K562 (cell line): Measurements from ENCODE around the gene KMT2E. TPM values are rescaled to one million over a fixed set of nuclear protein-coding genes. Genes with fewer than 3 reads are reported as not detected.

Source experiments
- ATAC-seq: fragments of 200-7000 bp; cut with Tn5 transposase; 3 replicates; pipeline ENCODE4 v1.9.1; 2020; ENCODE audit warnings: moderate library complexity
- BruUV-seq: library from RNA; stranded (reverse); fragments of 400-500 nt; replicated peaks from 2 replicates; lab custom pipeline; 2021; lab: Mats Ljungman, UMichigan
- CTCF ChIA-PET: fragments of 300-600 bp; formaldehyde crosslinking; extraction: SDS; loops from one replicate; lab custom pipeline; 2021; ENCODE audit warnings: low intra/inter-chr PET ratio; lab: Yijun Ruan, JAX
- POLR2A ChIA-PET: fragments of 300-600, 350-650 bp; sonication (Branson Sonifier 250); formaldehyde crosslinking; extraction: SDS; loops from one replicate; lab custom pipeline; 2021; ENCODE audit warnings: antibody characterized with exemption, inconsistent platforms; lab: Yijun Ruan, JAX
- DNase-seq, 4 experiments: peaks; one replicate each; pipeline versions ENCODE4 v3.0.0 to v3.0.0-alpha.2; 2011 to 2018; ENCODE audit warnings: low spot score in 3 of 4, mixed read lengths in 3 of 4; ENCODE audit errors: extremely low read depth in 1 of 4
- FAIRE-seq: peaks from 2 replicates; lab custom pipeline; 2011; peaks lifted over from hg19 to GRCh38; lab: Jason Lieb, UNC
- H2AFZ ChIP-seq: 2 replicates; pipeline ENCODE4 v1.6.0; 2011; ENCODE audit warnings: low read depth, low read length, control low read depth, inconsistent platforms
- H3K27ac ChIP-seq: fragments of 200-600 bp; 3 replicates; pipeline ENCODE4 v1.8.0; 2011; ENCODE audit warnings: low read depth, mild to moderate bottlenecking, control low read depth, inconsistent platforms, low read length, moderate library complexity, mixed read lengths; ENCODE audit errors: extremely low read depth
- H3K27me3 ChIP-seq, 2 experiments: fragments of 300-600 bp in 1 of 2; 2 replicates in 1 of 2; 3 replicates in 1 of 2; pipeline versions ENCODE4 v1.6.0 to v1.8.0; 2011; ENCODE audit warnings: inconsistent platforms in 2 of 2, low read length in 2 of 2, mild to moderate bottlenecking in 1 of 2, mixed read lengths in 1 of 2, moderate library complexity in 1 of 2; ENCODE audit not compliant: control insufficient read depth in 2 of 2, insufficient read depth in 2 of 2
- H3K36me3 ChIP-seq: fragments of 300-600 bp; 3 replicates; pipeline ENCODE4 v1.8.0; 2011; ENCODE audit warnings: mild to moderate bottlenecking, low read length, inconsistent platforms; ENCODE audit not compliant: control insufficient read depth, insufficient read depth
- H3K4me1 ChIP-seq, 2 experiments: fragments of 200-600 bp in 1 of 2; replicated peaks in 1 of 2; 2 replicates in 1 of 2; 3 replicates in 1 of 2; pipeline versions ENCODE4 v1.5.1 to v1.8.0; 2011; ENCODE audit warnings: inconsistent platforms in 2 of 2, low read length in 2 of 2, mild to moderate bottlenecking in 1 of 2, mixed read lengths in 1 of 2, moderate library complexity in 1 of 2; ENCODE audit not compliant: control insufficient read depth in 2 of 2, insufficient read depth in 2 of 2
- H3K4me2 ChIP-seq: 2 replicates; pipeline ENCODE4 v1.6.1; 2011; ENCODE audit warnings: low read length, control low read depth, inconsistent platforms, mixed read lengths; ENCODE audit not compliant: insufficient read depth
- H3K4me3 ChIP-seq: fragments of 200-600 bp; sonication (generic), shearing (Covaris generic); 2 replicates; pipeline ENCODE4 v1.5.1; 2016; ENCODE audit warnings: control low read depth, inconsistent platforms
- H3K79me2 ChIP-seq: fragments of 200-600 bp; 3 replicates; pipeline ENCODE4 v1.8.0; 2011; ENCODE audit warnings: low read length, inconsistent platforms; ENCODE audit not compliant: control insufficient read depth, insufficient read depth
- H3K9ac ChIP-seq, 2 experiments: 2 replicates each; pipeline versions ENCODE4 v1.6.0 to v1.6.1; 2011; ENCODE audit warnings: low read depth in 2 of 2, low read length in 2 of 2, control low read depth in 1 of 2, inconsistent platforms in 1 of 2, mild to moderate bottlenecking in 1 of 2, mixed read lengths in 1 of 2; ENCODE audit not compliant: insufficient read depth in 1 of 2
- H3K9me1 ChIP-seq: one replicate; pipeline ENCODE4 v1.6.0; 2011; ENCODE audit warnings: inconsistent platforms, mild to moderate bottlenecking, low read length, moderate library complexity; ENCODE audit not compliant: control insufficient read depth, insufficient read depth
- H3K9me3 ChIP-seq: replicated peaks from 2 replicates; pipeline ENCODE4 v1.5.1; 2011; ENCODE audit warnings: low read depth, low read length, inconsistent platforms; ENCODE audit not compliant: control insufficient read depth, insufficient read depth
- H4K20me1 ChIP-seq: replicated peaks from 2 replicates; pipeline ENCODE4 v1.6.1; 2011; ENCODE audit warnings: low read length, inconsistent platforms, mixed read lengths; ENCODE audit not compliant: control insufficient read depth, insufficient read depth
- ARID3B ChIP-seq: fragments of 250-450 bp; sonication (Bioruptor Pico); IDR thresholded peaks from 2 replicates; pipeline ENCODE4 v1.4.0; 2020; ENCODE audit warnings: borderline replicate concordance
- FOXA1 ChIP-seq: fragments of 450-650 bp; IDR thresholded peaks from 2 replicates; pipeline ENCODE4 v1.6.1; 2016; ENCODE audit warnings: mild to moderate bottlenecking, borderline replicate concordance
- MIER1 ChIP-seq: fragments of 450-650 bp; IDR thresholded peaks from 2 replicates; pipeline ENCODE4 v1.6.1; 2016; ENCODE audit warnings: antibody characterized with exemption, mild to moderate bottlenecking, low read depth
- RBM25 ChIP-seq: fragments of 200-400 bp; formaldehyde crosslinking; IDR thresholded peaks from 2 replicates; pipeline ENCODE4 v1.6.1; 2018; ENCODE audit warnings: low read length, low read depth, moderate library complexity; ENCODE audit not compliant: severe bottlenecking
- SOX6 ChIP-seq: fragments of 450-650 bp; IDR thresholded peaks from 2 replicates; pipeline ENCODE4 v1.6.1; 2014; ENCODE audit warnings: mild to moderate bottlenecking
- ZNF121 ChIP-seq: sonication (generic); formaldehyde crosslinking; conservative IDR thresholded peaks from 2 replicates; pipeline ENCODE4 v1.8.0; 2022; ENCODE audit warnings: missing genetic modification reagents
- ZNF143 ChIP-seq: sonication (generic); formaldehyde crosslinking; IDR thresholded peaks from 2 replicates; pipeline ENCODE4 v1.9.0; 2022; ENCODE audit warnings: mild to moderate bottlenecking, missing genetic modification reagents
- ZNF274 ChIP-seq: IDR thresholded peaks from 2 replicates; pipeline ENCODE4 v1.6.1; 2011; ENCODE audit warnings: low read depth, mild to moderate bottlenecking, low read length, moderate library complexity, borderline replicate concordance
- ZNF395 ChIP-seq: fragments of 200-800 bp; sonication (Bioruptor generic); IDR thresholded peaks from 2 replicates; pipeline ENCODE4 v1.6.1; 2017; ENCODE audit warnings: missing genetic modification characterization, missing compliant biosample characterization
- WGBS: fragments of 100-300 bp; shearing (Covaris generic); methylation state at CpG from one replicate; pipeline ENCODE4 v1.1.6; 2016; ENCODE audit warnings: low coverage, mixed read lengths; ENCODE audit not compliant: insufficient coverage; ENCODE audit errors: missing lambda C conversion rate; 5-methylcytosine and 5-hydroxymethylcytosine counted together
- in situ Hi-C: fragments of 300-500 bp; cut with MboI; formaldehyde crosslinking; loops from 4 replicates; pipeline ENCODE4 v1.15.0; 2018; ENCODE audit warnings: inconsistent platforms, mixed read lengths
- intact Hi-C: fragments of 100-400 bp; cut with micrococcal nuclease; formaldehyde crosslinking; loops from 2 replicates; pipeline ENCODE4 v1.14.2; 2022
- polyA plus RNA-seq, 8 experiments: library from polyadenylated mRNA; depleted of rRNA in 4 of 8; stranded (reverse) in 5 of 8; unstranded in 3 of 8; fragments of >200 nt; fragmentation: Nextera tagmentation in 2 of 8; fragmentation: Illumina TruSeq in 1 of 8; extraction: Ambion mirVana in 2 of 8; extraction: Trizol in 1 of 8; gene quantifications; 2 replicates each; pipeline versions ENCODE4 v1.2.1 to v1.2.3, GENCODE V29; 2011 to 2014; ENCODE audit warnings: inconsistent platforms in 1 of 8, missing spikeins in 1 of 8
- total RNA-seq, 7 experiments: library from RNA; depleted of rRNA in 6 of 7; stranded (reverse); fragments of >200 nt in 6 of 7; fragmentation: Illumina TruSeq in 2 of 7; extraction: Trizol in 2 of 7; gene quantifications; 2 replicates each; pipeline versions ENCODE4 v1.2.1 to v1.2.3, GENCODE V29; 2011 to 2021; ENCODE audit warnings: low replicate concordance in 1 of 7

Gene KMT2E
- total and polyA plus RNA-seq, 9 of the 15 experiments (the other 6 are each of a cell fraction or from before 2014, with no cell fraction given): 8.9 to 55.3 (median 38.1) TPM

- in situ Hi-C loops: no loop called here
- peak; percentile 26 for FAIRE-seq
These were observed 43.5 kb downstream of the KMT2E start for GRCh38 chr7:105057472-105057871.

More at GRCh38 chr7:105057472-105057871, 43.5 kb downstream of the KMT2E start:
- intact Hi-C loops: no loop called here
- Histone ChIP-seq H3K9me1 (no peaks in the 10 kb centered on the region), H3K79me2 (peaks cover 93% of the 10 kb centered on the region), H3K27ac (no peak overlapping the region), H3K36me3 (peaks cover 68% of the 10 kb centered on the region; the same call in 2 of the 3 replicates), H3K9ac (no peak overlapping the region), H3K9me3 (no peaks in the 10 kb centered on the region), H2AFZ (no peak overlapping the region), H3K4me3 (no peak overlapping the region), H3K27me3 (no peaks in the 10 kb centered on the region), H4K20me1 (peaks cover 11% of the 10 kb centered on the region; the same call in 1 of the 2 replicates), H3K4me1 (no peaks in the 10 kb centered on the region), H3K4me2 (no peak overlapping the region)
- ChIA-PET POLR2A (interaction anchor here (0.9 to 1.1 kb wide), 2 partner anchors 13 to 40 kb away, joined by 3 read pairs; no protein-coding TSS in a partner anchor), CTCF (no interaction called here)
- no TSS peak for BruUV-seq
- ATAC-seq (no peak), DNase-seq (no peak)
- WGBS: 97% methylated on average over 4 of the region's 4 CpGs
- TF ChIP-seq MIER1 (no peak), RBM25 (peak; percentile 74), ZNF395 (CRISPR knock-in tag) (no peak), SOX6 (no peak), ZNF143 (CRISPR knock-in tag) (no peak), ARID3B (CRISPR knock-in tag) (no peak), ZNF121 (peak; percentile 95), FOXA1 (no peak), ZNF274 (no peak)
